ENCODE results near the gene PTEN. TPM values are rescaled to one million over a fixed set of nuclear protein-coding genes. Genes with fewer than 3 reads are reported as not detected.

The PTEN gene
- total RNA-seq, 1 donor from 2014 or later, result 71.0 TPM

- no peaks in the 10 kb centered on the region for H3K36me3 Mint-ChIP-seq (ENCODE audit: low read depth, unreplicated experiment)
- DNase-seq (ENCODE audit: low spot score), result no peak
- H3K27me3 Mint-ChIP-seq (ENCODE audit: unreplicated experiment), result peaks cover 1% of the 10 kb centered on the region
- H3K27ac Mint-ChIP-seq (ENCODE audit: unreplicated experiment), result no peak overlapping the region
- peaks cover 3% of the 10 kb centered on the region for H3K4me1 Mint-ChIP-seq (ENCODE audit: unreplicated experiment)
- H3K4me3 Mint-ChIP-seq (ENCODE audit: unreplicated experiment), result no peak overlapping the region
- H3K9me3 Mint-ChIP-seq (ENCODE audit: unreplicated experiment), result no peaks in the 10 kb centered on the region
- TF ChIP-seq CTCF (IDR thresholded peaks at IDR 0.05; ENCODE audit: unreplicated experiment), result no peak
These were observed 110.2 kb downstream of the PTEN start for GRCh38 chr10:87973635-87974034.

GRCh38 chr10:87974130-87974529, 110.7 kb downstream of the PTEN start:
- Mint-ChIP-seq H3K9me3 (ENCODE audit: unreplicated experiment) (no peaks in the 10 kb centered on the region), H3K4me1 (ENCODE audit: unreplicated experiment) (peaks cover 3% of the 10 kb centered on the region), H3K27ac (ENCODE audit: unreplicated experiment) (no peak overlapping the region), H3K4me3 (ENCODE audit: unreplicated experiment) (no peak overlapping the region), H3K27me3 (ENCODE audit: unreplicated experiment) (peaks cover 1% of the 10 kb centered on the region), H3K36me3 (ENCODE audit: low read depth, unreplicated experiment) (no peaks in the 10 kb centered on the region)
- no peak for DNase-seq (ENCODE audit: low spot score)
- TF ChIP-seq CTCF (IDR thresholded peaks at IDR 0.05; ENCODE audit: unreplicated experiment), result no peak

- DNase-seq (ENCODE audit: low spot score), result no peak
- H3K27me3 Mint-ChIP-seq (ENCODE audit: unreplicated experiment), result peaks cover 1% of the 10 kb centered on the region
- H3K4me1 Mint-ChIP-seq (ENCODE audit: unreplicated experiment), result peaks cover 7% of the 10 kb centered on the region
- no peaks in the 10 kb centered on the region for H3K9me3 Mint-ChIP-seq (ENCODE audit: unreplicated experiment)
- H3K4me3 Mint-ChIP-seq (ENCODE audit: unreplicated experiment), result no peak overlapping the region
- no peak for TF ChIP-seq CTCF (IDR thresholded peaks at IDR 0.05; ENCODE audit: unreplicated experiment)
- H3K36me3 Mint-ChIP-seq (ENCODE audit: low read depth, unreplicated experiment), result no peaks in the 10 kb centered on the region
- H3K27ac Mint-ChIP-seq (ENCODE audit: unreplicated experiment), result peak overlapping the region; percentile 22
These were observed 111.3 kb downstream of the PTEN start for GRCh38 chr10:87974769-87975168.

GRCh38 chr10:87976101-87976743, 112.8 kb downstream of the PTEN start:
- Mint-ChIP-seq H3K9me3 (ENCODE audit: unreplicated experiment) (no peaks in the 10 kb centered on the region), H3K4me3 (ENCODE audit: unreplicated experiment) (no peak overlapping the region), H3K4me1 (ENCODE audit: unreplicated experiment) (peaks cover 7% of the 10 kb centered on the region), H3K27ac (ENCODE audit: unreplicated experiment) (no peak overlapping the region), H3K27me3 (ENCODE audit: unreplicated experiment) (peaks cover 1% of the 10 kb centered on the region), H3K36me3 (ENCODE audit: low read depth, unreplicated experiment) (no peaks in the 10 kb centered on the region)
- no peak for TF ChIP-seq CTCF (IDR thresholded peaks at IDR 0.05; ENCODE audit: unreplicated experiment)
- DNase-seq (ENCODE audit: low spot score), result no peak

- TF ChIP-seq CTCF (IDR thresholded peaks at IDR 0.05; ENCODE audit: unreplicated experiment), result no peak
- no peak overlapping the region for H3K4me3 Mint-ChIP-seq (ENCODE audit: unreplicated experiment)
- no peak for DNase-seq (ENCODE audit: low spot score)
- H3K9me3 Mint-ChIP-seq (ENCODE audit: unreplicated experiment), result no peaks in the 10 kb centered on the region
- peaks cover 1% of the 10 kb centered on the region for H3K27me3 Mint-ChIP-seq (ENCODE audit: unreplicated experiment)
- no peak overlapping the region for H3K27ac Mint-ChIP-seq (ENCODE audit: unreplicated experiment)
- no peaks in the 10 kb centered on the region for H3K36me3 Mint-ChIP-seq (ENCODE audit: low read depth, unreplicated experiment)
- H3K4me1 Mint-ChIP-seq (ENCODE audit: unreplicated experiment), result peaks cover 7% of the 10 kb centered on the region
These were observed 114.7 kb downstream of the PTEN start for GRCh38 chr10:87978166-87978565.

Measured in endothelial cell (in vitro differentiated cells).